Activated CD8-positive, alpha-beta memory T cell treated with anti-CD3 and anti-CD28 coated beads for 36 hours (primary cell): ENCODE measurements around the gene S100A16. TPM values are rescaled to one million over a fixed set of nuclear protein-coding genes. Genes with fewer than 3 reads are reported as not detected.

Source experiments
- CTCF ChIA-PET: fragments of 350-600 bp; sonication (Branson Sonifier 250); formaldehyde crosslinking; loops from one replicate; lab custom pipeline; 2021; ENCODE audit warnings: antibody characterized with exemption; lab: Charles Lee
- POLR2A ChIA-PET: fragments of 350-600 bp; sonication (Branson Sonifier 250); formaldehyde crosslinking; loops from one replicate; lab custom pipeline; 2021; ENCODE audit warnings: antibody characterized with exemption; lab: Charles Lee
- total RNA-seq, 2 experiments: library from RNA; stranded (reverse); gene quantifications; one replicate each; pipeline ENCODE4 v1.2.3, GENCODE V29; 2021

Gene S100A16, protein sequence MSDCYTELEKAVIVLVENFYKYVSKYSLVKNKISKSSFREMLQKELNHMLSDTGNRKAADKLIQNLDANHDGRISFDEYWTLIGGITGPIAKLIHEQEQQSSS
- total RNA-seq = not detected

DNA sequence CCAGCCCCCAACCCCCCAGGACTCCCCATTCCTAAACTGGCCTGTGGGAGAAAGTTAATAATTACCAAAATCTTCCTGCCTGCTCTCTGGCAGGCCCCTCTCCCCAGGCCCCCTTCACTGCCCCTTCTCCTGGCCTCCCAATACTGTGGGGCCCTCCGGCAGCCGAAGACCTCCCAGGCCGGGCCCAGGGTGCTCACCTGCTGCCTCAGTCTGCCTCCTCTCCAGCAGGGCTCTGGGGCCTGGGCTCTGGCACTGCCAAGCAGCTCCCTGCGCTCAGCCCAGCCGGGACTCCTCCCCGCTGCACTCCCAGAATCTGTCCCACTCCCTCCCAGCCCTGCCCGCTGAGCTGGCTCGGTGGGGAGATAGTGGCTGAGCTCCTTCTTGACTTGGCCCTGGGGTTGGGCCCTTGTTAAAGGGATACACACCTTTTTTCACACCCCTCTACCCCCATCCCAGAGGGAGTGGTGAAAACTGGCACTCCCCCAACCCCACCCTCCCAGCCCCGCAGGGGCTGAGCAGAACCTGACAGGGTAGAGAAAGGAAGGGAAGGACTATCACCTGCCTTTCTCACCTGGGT is at the start of gene S100A16:
Gene S100A16 (minus strand): TSS at position 383 of the 577 bp plus-strand sequence. CDS start 4,986 bp downstream, outside the sequence.
- ChIA-PET CTCF (no interaction called here), POLR2A (no interaction called here)

DNA sequence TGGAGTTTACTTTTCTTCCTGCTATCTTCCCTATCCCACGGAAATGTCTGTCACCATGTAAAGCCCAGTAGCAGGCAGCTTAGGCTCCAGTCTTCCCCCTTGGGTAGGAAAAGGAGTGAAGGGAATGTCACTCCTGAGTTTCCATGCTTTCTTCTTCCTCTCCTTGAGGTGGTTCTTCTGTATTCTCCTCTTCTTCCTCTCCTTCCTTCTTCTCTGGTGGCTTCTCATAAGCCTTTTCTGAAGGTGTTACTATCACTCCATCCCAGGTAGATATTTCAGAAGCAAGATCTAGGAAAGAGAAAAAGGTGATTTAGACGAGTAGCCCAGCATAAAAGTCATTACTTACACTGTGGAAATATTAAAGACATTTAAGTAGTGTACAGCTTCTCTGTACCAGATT is 49.3 kb upstream of the S100A16 start:
- CTCF ChIA-PET = no interaction called here

DNA sequence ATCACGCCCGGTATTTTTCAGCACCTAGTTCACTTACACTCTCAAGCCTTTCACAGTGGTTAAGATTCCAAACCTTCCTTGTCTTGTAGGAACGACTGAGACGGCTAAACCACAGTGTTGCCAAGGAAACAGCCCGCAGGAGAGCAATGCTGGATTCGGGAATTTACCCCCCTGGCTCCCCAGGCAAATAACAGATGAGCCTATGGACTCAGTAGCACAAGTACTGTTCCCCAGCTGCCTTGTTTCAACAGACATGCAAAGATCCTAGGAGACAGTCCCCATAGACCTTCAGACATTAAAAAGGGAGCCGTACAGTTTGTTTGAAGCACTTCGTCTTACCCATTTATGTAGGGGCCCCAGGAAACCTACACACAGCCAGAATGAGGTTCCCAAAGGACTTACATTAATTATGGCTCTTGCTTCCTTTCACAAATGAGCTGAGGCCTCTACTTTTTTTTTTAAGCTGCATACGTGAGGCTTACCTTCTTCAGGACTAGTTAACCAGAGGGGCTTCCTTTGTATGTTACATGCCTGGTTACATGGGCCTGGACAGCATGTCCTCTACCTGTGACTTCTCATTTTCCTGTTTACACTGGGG is 48.3 kb upstream of the S100A16 start:
- ChIA-PET CTCF (interaction anchor here (0.7 to 1.6 kb wide), 2 partner anchors 9 to 151 kb away, joined by 3 read pairs; no protein-coding TSS in a partner anchor), POLR2A (interaction anchor here (0.6 kb wide), 2 partner anchors 1533 to 1874 kb away, joined by 4 read pairs; no protein-coding TSS in a partner anchor)

More for the DNA sequence above, 49.3 kb upstream of the S100A16 start:
- POLR2A ChIA-PET = no interaction called here

DNA sequence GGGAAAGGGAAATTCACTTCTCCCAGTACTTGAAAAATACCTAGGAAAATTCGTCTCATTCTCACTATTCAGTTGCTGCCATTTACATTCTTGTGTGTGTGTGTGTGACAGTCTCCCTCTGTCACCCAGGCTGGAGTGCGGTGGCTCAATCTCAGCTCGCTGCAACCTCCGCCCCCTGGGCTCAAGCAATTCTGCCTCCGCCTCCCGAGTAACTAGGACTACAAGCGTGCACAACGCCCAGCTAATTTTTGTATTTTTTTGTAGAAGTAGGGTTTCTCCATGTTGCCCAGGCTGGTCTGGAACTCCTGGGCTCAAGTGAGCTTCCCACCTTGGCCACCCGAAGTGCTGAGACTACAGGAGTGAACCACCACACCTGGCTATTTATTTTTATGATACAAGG is 46.7 kb upstream of the S100A16 start:
- CTCF ChIA-PET = no interaction called here

DNA sequence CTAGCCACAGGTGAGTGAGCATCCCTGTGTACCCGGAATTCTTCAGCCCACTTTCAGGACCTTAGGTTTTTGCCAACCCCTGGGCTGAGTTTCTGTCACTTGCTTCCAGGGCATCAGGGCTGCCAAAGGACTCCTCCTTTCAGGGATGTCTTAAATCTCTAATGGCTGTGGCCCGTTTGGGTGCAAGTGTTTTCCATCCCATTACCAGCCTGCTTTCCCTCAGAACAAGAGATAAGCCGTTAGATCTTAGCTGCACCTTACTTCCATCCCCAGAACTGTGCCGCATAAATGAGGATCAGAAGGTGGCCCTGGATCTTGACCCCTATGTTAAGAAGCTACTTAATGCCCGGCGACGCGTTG is 46.2 kb upstream of the S100A16 start:
- POLR2A ChIA-PET = interaction anchor here (0.9 to 1.4 kb wide), 4 partner anchors 10 to 122 kb away, joined by 3 to 10 read pairs (median 3); partner anchors contain the start of genes CHTOP and ILF2
- CTCF ChIA-PET = interaction anchor here (1.0 kb wide), 1 partner anchor 149 kb away, joined by 3 read pairs; no protein-coding TSS in a partner anchor

More for the DNA sequence above, 46.7 kb upstream of the S100A16 start:
- POLR2A ChIA-PET = interaction anchor here (1.2 to 1.4 kb wide), 3 partner anchors 11 to 121 kb away, joined by 3 to 10 read pairs (median 3); partner anchors contain the start of genes CHTOP and ILF2

DNA sequence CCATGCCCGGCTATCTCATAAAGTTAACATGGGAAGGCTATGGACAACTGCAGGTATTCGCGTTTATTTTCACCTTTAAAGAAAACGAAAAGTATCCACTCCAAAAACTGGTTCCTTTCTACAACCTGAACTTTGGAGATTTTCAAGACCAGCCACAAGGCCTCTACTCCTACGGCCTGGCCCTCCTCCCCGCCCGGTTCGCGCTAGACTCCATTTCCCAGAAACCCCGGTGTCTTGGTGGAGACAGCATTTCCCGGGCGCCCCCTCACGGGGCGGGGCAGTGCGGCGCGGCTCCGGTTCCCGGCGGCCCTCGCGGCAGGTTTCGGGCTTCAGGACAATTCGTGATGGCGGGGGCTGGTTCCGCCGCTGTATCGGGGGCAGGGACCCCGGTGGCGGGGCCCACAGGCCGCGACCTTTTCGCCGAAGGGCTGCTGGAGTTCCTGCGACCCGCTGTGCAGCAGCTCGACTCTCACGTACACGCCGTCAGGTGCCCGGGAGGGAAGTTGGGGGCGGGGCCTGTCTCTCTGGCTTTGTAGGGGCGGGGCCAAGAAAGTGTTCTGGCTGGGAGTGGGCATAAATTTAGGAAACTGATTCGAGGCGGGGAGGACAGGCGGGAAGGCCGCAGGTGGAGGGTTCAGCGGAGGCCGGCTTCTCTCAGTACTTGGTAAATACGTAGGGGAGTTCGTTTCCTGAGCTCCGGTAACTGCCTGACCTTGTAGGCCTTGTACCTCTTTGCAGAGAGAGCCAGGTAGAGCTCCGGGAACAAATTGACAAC is 45.6 kb upstream of the S100A16 start, which contains the start of gene SNAPIN:
Gene SNAPIN (plus strand): TSS at position 304 of the 775 bp plus-strand sequence. CDS start 41 bp downstream, at position 345.
- CTCF ChIA-PET = interaction anchor here (1.0 kb wide), 1 partner anchor 148 kb away, joined by 3 read pairs; no protein-coding TSS in a partner anchor
- POLR2A ChIA-PET = interaction anchor here (0.7 to 1.4 kb wide), 5 partner anchors 9 to 123 kb away, joined by 3 to 10 read pairs (median 3); partner anchors contain the start of genes CHTOP and ILF2

DNA sequence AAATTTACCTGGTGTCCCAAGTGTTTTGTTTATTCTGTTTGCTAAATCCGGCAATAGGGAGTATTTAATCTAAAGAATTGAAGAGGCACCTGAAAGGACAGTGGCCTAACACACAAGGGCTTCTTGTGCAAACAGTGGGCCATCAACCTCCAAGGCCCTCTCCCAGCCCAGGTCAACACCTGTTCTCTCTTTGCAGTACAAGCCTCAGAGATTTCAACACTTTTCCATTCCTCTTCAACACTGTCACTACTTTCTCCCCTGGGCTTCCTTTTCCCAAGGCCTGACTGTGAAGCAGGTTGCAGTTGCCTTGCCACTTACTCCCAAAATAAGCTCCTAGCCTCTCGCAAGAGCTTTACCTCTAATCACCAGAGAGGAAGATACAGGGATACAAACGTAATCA is 42.4 kb upstream of the S100A16 start:
- POLR2A ChIA-PET = interaction anchor here (0.5 kb wide), 1 partner anchor 10 kb away, joined by 3 read pairs; no protein-coding TSS in a partner anchor

DNA sequence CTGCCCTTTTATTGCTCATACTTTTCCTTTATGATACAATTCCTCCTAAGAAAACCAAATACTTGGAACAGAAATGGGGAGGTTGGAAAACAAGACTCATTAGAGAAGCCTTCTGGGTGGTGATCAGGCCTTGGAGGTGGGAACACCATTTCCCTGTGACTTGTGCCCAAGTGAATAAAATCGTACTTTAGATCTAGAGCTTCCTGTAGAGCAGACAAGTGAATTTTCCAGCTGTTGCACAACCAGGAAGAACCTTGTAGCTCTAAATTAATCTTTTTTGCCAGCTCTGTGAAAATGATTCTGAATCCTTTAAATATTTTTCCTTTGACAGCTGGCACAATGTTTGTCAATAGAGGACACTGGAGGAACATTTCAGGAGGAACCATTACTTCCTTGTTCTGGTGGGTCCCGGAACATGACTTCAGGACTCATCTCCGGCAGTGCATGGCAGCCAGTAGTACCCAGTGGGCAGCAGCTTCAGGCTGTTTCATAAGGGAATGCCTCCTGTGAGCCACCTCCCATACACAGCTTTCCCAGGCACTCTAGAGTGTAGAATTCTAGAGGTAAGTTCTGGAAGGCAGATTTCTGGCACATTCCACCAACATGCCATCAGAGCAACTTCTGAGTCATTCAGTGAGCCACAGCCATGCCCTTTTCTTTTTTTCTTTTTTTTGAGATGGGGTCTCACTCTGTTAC is 40.0 kb upstream of the S100A16 start:
- ChIA-PET POLR2A (interaction anchor here (1.9 kb wide), 1 partner anchor 18 kb away, joined by 6 read pairs; the partner anchor contains the start of gene CHTOP), CTCF (interaction anchor here (1.2 kb wide), 1 partner anchor 22 kb away, joined by 3 read pairs; no protein-coding TSS in a partner anchor)

More for the DNA sequence above, 42.4 kb upstream of the S100A16 start:
- CTCF ChIA-PET = no interaction called here

DNA sequence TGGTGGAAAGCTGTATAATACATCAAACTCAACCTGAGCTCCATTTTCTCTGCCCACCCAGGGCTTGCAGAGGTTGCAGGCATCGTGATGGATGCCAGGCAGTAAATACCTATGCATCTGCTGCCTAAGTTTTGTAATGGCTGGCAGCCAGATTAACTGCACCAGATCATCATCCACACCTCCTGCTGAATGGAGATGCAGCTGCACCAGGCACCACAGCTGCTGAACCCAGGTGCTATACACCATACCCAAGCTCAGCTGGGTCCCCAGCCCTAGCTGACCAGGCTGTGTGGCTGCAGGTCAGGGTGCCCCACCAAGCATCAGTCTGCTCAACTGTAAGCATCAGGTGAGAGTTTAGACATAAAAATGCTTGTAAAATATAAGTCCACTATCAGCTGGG is 38.8 kb upstream of the S100A16 start:
- ChIA-PET POLR2A (interaction anchor here (1.9 kb wide), 1 partner anchor 17 kb away, joined by 6 read pairs; the partner anchor contains the start of gene CHTOP), CTCF (interaction anchor here (1.2 kb wide), 1 partner anchor 23 kb away, joined by 3 read pairs; no protein-coding TSS in a partner anchor)

DNA sequence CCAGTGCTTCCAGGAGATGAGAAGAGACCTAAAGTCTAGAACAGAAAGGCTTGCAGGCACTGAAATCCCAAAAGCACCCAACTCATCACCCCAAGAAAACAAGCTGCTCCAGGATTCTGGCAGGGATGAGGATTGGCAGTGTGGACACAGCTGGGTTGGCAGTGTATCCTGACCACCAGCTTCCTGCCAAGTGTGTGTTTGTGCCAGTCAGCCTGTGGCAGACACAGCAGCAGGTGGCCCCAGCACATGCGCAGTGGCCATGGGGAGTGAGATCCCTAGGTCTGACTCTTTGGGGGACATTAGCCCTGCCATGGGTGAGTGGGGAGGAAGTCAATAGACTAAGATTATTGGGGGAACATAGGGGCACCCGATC is 36.9 kb upstream of the S100A16 start:
- CTCF ChIA-PET = interaction anchor here (0.8 kb wide), 1 partner anchor 15 kb away, joined by 3 read pairs; no protein-coding TSS in a partner anchor

DNA sequence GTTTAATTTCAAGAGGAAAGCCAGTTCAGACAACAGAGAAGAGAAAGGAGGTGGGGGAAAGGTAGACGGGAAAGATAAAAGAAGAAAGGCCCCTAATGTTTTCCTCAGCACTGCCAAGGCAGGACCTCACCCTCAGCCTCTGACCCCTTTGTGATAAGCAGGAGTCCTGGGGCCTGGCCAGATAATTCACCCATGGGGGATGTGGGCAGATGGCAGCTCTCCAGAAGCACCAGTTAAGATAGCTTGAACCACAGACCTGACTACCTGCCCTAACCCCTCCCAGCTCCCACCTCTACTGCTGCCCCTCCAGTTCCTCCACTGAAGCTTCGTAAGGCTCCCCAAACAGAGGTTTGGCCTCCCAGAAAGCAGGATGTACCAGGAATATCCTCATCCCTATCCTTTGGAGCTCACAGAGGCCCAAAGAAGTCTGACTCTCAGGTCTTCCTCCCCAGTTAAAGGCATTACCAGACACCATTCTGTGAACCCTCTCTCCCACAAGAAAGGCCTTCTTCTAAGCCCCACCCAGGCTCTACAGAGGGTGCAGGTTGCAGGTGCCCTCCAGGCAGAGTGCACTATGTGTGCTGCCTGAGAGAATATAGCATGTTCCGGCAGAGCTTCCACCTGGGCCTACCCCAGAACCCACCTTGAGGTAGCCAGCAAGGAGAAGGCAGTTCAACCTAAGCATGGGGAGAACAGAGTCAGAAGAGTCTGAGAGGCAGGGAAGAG is 36.4 kb upstream of the S100A16 start:
- POLR2A ChIA-PET = interaction anchor here (0.8 to 2.6 kb wide), 3 partner anchors 10 to 14 kb away, joined by 3 to 10 read pairs (median 4); partner anchors contain the start of genes CHTOP and SNAPIN
- CTCF ChIA-PET = interaction anchor here (0.8 to 0.9 kb wide), 2 partner anchors 14 to 138 kb away, joined by 3 read pairs; no protein-coding TSS in a partner anchor

More for the DNA sequence above, 36.9 kb upstream of the S100A16 start:
- POLR2A ChIA-PET = interaction anchor here (0.8 kb wide), 1 partner anchor 9 kb away, joined by 3 read pairs; the partner anchor contains the start of gene SNAPIN

DNA sequence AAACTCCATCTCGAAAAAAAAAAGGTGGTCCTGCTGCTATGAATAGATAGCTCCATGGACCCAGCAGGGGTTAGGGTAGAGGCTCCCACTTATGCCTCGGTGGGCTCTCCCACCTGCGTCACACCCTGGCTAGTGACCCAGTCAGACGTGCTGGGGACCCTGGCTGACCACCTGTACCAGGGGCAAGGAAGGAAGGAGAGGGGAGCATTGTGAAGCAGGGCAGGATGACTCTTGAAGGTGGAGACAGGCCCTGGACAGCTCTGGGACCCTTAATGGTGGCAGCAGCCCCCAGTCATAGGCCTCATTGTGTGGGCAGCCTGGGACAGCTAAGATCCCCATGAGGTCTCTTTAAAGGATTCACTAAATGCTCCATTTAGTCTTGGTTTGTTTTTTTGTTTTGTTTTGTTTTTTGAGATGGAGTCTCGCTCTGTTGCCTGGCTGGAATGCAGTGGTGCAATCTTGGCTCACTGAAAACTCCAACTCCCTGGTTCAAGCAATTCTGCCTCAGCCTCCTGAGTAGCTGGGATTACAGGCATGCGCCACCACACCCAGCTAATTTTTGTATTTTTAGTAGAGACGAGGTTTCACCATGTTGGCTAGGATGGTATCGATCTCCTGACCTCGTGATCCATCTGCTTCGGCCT is 35.2 kb upstream of the S100A16 start:
- ChIA-PET POLR2A (interaction anchor here (0.6 to 2.6 kb wide), 4 partner anchors 9 to 142 kb away, joined by 3 to 10 read pairs (median 4); partner anchors contain the start of gene CHTOP), CTCF (interaction anchor here (0.6 to 1.2 kb wide), 3 partner anchors 14 to 137 kb away, joined by 3 to 5 read pairs (median 3); partner anchors contain the start of gene CHTOP)

DNA sequence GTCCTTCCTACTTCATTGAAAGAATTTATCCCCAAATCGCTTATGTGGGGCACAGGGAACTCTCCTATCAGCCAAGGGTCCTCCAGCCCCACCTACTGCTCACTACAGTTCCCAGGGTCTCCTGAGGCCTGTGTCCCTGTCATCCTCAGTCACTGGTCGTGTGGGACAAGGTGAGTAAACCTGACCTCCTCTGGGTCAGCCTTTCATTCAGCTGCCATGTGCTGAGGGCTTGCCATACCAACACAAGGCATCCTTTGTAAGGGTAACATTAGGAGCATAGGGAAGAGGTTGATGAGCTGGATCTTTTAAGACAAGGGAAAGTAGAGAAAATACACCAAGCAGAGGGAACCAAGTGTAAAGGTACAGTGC is 34.4 kb upstream of the S100A16 start:
- CTCF ChIA-PET = interaction anchor here (1.2 kb wide), 1 partner anchor 13 kb away, joined by 5 read pairs; the partner anchor contains the start of gene CHTOP
- POLR2A ChIA-PET = interaction anchor here (0.6 to 2.6 kb wide), 2 partner anchors 13 to 141 kb away, joined by 4 to 10 read pairs; partner anchors contain the start of gene CHTOP

DNA sequence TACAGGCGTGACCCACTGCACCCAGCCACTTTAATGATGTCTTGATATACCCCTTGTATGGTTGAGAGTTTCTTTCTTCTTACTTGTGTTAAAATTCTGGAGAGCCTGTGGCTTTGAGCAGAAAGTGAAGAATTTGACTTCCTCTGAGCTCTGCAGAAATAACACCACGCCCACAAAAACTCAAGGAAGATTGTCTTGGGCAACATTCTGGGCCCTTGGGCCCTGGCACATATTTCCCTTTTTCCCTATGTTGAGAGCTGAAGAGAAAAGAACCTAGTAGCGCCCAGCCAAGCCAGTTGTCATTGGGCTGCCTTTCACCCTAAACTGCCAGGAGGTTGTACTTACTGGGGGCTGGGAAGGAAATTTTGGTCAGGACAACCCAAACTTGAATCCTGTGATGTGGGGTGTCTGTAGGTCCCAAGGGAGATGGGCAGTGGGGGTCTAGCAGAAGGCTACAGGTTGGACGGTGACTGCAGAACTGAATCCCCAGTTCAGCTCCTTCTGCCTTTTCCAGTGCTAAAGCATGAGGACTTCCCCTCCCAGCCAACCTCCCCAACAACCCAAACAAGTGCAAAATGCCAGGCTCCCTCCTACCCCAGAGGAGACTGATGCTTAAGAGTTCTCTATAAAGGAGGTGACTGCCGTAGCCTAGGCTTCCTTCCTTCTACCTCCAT is 33.9 kb upstream of the S100A16 start:
- ChIA-PET POLR2A (interaction anchor here (2.6 kb wide), 1 partner anchor 12 kb away, joined by 10 read pairs; the partner anchor contains the start of gene CHTOP), CTCF (no interaction called here)

DNA sequence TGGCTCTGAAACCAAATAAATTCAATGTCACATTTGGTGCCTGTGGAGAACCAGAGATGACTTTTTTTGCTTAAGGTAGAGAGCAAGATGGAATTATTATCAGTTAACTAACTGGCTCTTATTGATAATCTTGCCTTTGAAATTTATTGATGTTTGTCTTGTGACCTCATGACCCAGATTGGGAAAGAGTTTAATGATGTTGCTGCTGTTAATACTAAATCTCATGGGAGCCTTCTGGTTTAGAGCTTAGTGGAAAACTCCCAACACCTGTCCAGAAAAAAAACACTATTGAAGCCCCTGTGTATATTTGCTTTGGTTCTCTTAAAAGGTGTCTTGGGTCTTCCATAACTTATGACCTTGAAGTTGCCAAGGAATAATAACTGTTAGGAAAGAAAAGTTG is 30.9 kb upstream of the S100A16 start:
- POLR2A ChIA-PET = no interaction called here
- CTCF ChIA-PET = interaction anchor here (1.0 to 3.0 kb wide), 3 partner anchors 9 to 142 kb away, joined by 3 to 11 read pairs (median 3); partner anchors contain the start of gene CHTOP

DNA sequence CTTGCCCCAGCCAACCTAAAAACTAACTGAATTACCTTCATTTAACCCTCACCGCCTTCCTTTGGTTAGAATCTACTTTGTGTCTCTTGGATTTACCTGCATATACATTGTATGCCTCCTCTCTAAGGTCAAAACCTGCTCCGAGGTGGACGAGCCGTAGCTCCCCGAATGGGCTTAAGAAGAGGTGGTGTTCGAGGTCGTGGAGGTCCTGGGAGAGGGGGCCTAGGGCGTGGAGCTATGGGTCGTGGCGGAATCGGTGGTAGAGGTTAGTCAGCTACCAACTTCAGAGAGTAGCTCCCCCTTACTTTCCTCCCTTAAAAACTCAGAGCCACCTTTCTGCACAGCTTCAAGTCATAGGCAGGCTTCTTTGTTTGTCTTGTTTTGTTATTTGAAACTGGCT is 30.2 kb upstream of the S100A16 start:
- ChIA-PET CTCF (interaction anchor here (1.1 to 3.0 kb wide), 2 partner anchors 9 to 135 kb away, joined by 3 to 11 read pairs; partner anchors contain the start of gene CHTOP), POLR2A (no interaction called here)
